Esophagus muscularis mucosa (tissue), 4 donors: Measurements from ENCODE around the gene CEP41. TPM values are rescaled to one million over a fixed set of nuclear protein-coding genes. Genes with fewer than 3 reads are reported as not detected.

Experiments used
- DNase-seq: peaks from one replicate; pipeline ENCODE4 v3.0.0-alpha.2; 2017; ENCODE audit errors: extremely low spot score
- H3K27ac ChIP-seq, 4 donors: fragments of 200-600 bp; sonication (generic); replicated peaks in 1 of 4; 1 replicate in 3 of 4; 2 replicates in 1 of 4; pipeline ENCODE4 v1.5.1; 2016 to 2019; ENCODE audit warnings: mild to moderate bottlenecking in 1 of 4
- H3K27me3 ChIP-seq, 4 donors: fragments of 200-600 bp; sonication (generic); one replicate each; pipeline versions ENCODE4 v1.5.1 to v1.6.0; 2016 to 2019
- H3K36me3 ChIP-seq, 4 donors: fragments of 200-600 bp; sonication (generic); one replicate each; pipeline ENCODE4 v1.5.1; 2016 to 2019
- H3K4me1 ChIP-seq, 4 donors: fragments of 200-600 bp; sonication (generic); one replicate each; pipeline ENCODE4 v1.5.1; 2016 to 2019
- H3K4me3 ChIP-seq, 4 donors: fragments of 200-600 bp; sonication (generic); 1 replicate in 2 of 4; 2 replicates in 2 of 4; pipeline ENCODE4 v1.5.1; 2016 to 2019; ENCODE audit warnings: mild to moderate bottlenecking in 4 of 4, moderate library complexity in 1 of 4
- H3K9me3 ChIP-seq, 4 donors: fragments of 200-600 bp; sonication (generic); 1 replicate in 3 of 4; 2 replicates in 1 of 4; pipeline ENCODE4 v1.5.1; 2016 to 2019
- EP300 ChIP-seq: sonication (generic); formaldehyde crosslinking; IDR thresholded peaks from one replicate; pipeline ENCODE4 v1.6.1; 2017; ENCODE audit warnings: antibody characterized with exemption
- POLR2A ChIP-seq: fragments of 450-650 bp; IDR thresholded peaks from one replicate; pipeline ENCODE4 v1.6.1; 2017; ENCODE audit warnings: antibody characterized with exemption, moderate library complexity, mild to moderate bottlenecking, low read depth
- POLR2AphosphoS5 ChIP-seq, 2 donors: sonication (generic); formaldehyde crosslinking; IDR thresholded peaks; one replicate each; pipeline ENCODE4 v1.6.1; 2017; ENCODE audit warnings: antibody characterized with exemption in 2 of 2
- WGBS: methylation state at CpG from one replicate; pipeline ENCODE4 v1.1.5; 2018; 5-methylcytosine and 5-hydroxymethylcytosine counted together
- intact Hi-C: fragments of 100-400 bp; cut with DNase I; formaldehyde crosslinking; loops from one replicate; pipeline ENCODE4 v1.15.1; 2023
- total RNA-seq, 4 donors: library from RNA; depleted of rRNA; stranded (reverse); fragments of >200 nt; gene quantifications; one replicate each; pipeline versions ENCODE4 v1.1.0 to v1.2.1, GENCODE V29; 2016
- TF ChIP-seq, protein P1 (sequence below), 3 experiments: fragments of 200-600 bp in 2 of 3; fragments of 450-650 bp in 1 of 3; sonication (generic) in 2 of 3; IDR thresholded peaks; one replicate each; pipeline ENCODE4 v1.5.1; 2017 to 2019; ENCODE audit warnings: antibody characterized with exemption in 3 of 3, mild to moderate bottlenecking in 2 of 3, moderate library complexity in 1 of 3

Gene CEP41
- total RNA-seq, 4 donors from 2014 or later: 0.83 to 5.9 (median 2.8) TPM

DNA sequence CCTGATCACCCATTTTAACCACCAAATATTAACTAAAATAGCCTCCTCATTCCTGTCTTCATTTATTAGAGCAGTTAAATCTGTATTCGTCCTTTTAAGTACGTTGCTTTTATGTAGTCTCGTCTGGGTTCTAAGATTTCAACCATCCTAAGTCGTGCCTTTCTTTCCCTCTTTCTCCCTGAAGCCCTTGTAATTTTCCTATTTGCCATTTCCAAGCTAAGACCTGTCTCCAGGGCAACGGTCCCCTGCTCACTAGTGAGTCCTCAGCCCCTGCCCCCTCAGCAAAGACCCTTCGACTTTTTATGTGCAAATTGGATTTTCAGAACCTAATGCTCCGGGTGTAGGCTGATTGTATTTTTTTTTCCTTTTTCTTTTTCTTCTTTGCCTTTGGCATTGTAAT lies 35.0 kb upstream of the CEP41 start:
- H3K27ac ChIP-seq: no peak overlapping the region
- no peaks in the 10 kb centered on the region for H3K36me3 ChIP-seq
- H3K27me3 ChIP-seq: no peaks in the 10 kb centered on the region
- TF ChIP-seq POLR2A (no peak), EP300 (no peak), POLR2AphosphoS5 (IDR thresholded peaks at IDR 0.05) (no peak)
- TF ChIP-seq, protein P1, sequence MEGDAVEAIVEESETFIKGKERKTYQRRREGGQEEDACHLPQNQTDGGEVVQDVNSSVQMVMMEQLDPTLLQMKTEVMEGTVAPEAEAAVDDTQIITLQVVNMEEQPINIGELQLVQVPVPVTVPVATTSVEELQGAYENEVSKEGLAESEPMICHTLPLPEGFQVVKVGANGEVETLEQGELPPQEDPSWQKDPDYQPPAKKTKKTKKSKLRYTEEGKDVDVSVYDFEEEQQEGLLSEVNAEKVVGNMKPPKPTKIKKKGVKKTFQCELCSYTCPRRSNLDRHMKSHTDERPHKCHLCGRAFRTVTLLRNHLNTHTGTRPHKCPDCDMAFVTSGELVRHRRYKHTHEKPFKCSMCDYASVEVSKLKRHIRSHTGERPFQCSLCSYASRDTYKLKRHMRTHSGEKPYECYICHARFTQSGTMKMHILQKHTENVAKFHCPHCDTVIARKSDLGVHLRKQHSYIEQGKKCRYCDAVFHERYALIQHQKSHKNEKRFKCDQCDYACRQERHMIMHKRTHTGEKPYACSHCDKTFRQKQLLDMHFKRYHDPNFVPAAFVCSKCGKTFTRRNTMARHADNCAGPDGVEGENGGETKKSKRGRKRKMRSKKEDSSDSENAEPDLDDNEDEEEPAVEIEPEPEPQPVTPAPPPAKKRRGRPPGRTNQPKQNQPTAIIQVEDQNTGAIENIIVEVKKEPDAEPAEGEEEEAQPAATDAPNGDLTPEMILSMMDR (IDR thresholded peaks at IDR 0.05): no peak
- H3K4me1 ChIP-seq: no peaks in the 10 kb centered on the region
- no peak overlapping the region for H3K4me3 ChIP-seq
- intact Hi-C loops: no loop called here
- peaks cover 0 to 13% (median 4%) of the 10 kb centered on the region in 4 donors for H3K9me3 ChIP-seq
- WGBS: 72% methylated on average over 7 of the region's 7 CpGs
- no peak for DNase-seq

DNA sequence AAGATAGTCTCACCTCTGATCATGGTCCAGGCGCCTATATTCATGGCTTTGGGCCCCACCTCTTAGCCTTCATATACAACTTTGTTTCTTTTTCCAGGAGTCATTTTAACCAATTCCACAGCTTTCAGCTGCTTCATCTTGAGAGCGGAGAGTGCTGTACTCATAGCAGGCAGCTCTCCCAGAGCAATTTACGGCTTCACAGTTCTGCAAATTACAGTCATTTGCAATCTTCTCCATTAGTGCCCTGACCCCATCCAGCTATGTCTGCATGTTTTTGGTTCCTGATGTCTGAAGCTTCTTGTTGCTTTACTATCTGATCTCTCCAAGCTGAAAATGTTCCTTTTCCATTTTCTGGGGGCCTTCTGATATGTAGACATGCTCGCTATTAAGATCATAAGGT lies 33.1 kb upstream of the CEP41 start:
- 93% methylated on average over 4 of the region's 4 CpGs for WGBS

DNA sequence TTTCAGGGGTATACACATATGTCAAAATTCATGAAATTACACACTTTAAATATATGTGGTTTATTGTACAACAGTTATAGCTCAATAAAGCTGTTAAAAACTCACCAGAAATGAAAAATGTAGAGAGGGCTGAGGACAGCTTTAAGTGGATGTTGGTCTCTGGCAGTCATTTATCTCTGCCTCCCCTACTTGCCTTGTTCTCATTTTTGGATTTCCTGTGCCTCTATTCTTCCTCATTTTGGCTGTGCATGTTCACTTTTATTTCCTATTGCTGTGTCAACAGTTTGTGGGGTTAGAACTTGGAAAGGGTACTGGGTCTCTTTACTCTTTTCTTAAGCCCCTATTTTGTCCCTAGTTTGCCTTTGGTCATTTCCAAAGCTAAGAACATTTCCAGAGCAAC lies 32.5 kb upstream of the CEP41 start:
- no peak overlapping the region for H3K4me3 ChIP-seq
- DNase-seq: no peak

More for the DNA sequence above, 33.1 kb upstream of the CEP41 start:
- no peak overlapping the region for H3K4me3 ChIP-seq
- H3K27me3 ChIP-seq: no peaks in the 10 kb centered on the region
- intact Hi-C loops: no loop called here
- peaks cover 0 to 13% (median 4%) of the 10 kb centered on the region in 4 donors for H3K9me3 ChIP-seq
- no peak for DNase-seq
- TF ChIP-seq POLR2A: no peak
- TF ChIP-seq EP300: no peak
- TF ChIP-seq, protein P1 (IDR thresholded peaks at IDR 0.05): no peak
- TF ChIP-seq POLR2AphosphoS5 (IDR thresholded peaks at IDR 0.05): no peak
- H3K36me3 ChIP-seq: no peaks in the 10 kb centered on the region
- H3K27ac ChIP-seq: no peak overlapping the region
- H3K4me1 ChIP-seq: no peaks in the 10 kb centered on the region

DNA sequence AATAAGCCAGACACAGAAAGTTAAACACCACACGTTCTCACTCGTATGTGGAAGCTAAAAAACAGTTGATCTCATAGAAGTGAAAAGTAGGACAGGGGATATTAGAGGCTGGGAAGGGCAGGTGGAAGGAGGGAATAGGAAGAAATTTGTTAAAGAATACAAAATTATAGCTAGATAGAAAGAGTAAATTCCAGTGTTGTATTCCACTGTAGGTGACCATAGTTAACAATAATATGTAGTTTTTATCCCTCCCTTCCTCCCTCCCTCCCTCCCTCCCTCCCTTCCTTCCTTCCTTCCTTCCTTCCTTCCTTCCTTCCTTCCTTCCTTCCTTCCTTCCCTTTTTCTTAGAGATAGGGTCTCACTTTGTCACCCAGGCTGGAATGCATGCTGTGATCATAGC lies 31.2 kb upstream of the CEP41 start:
- Histone ChIP-seq H3K9me3 (no peaks in the 10 kb centered on the region), H3K4me3 (no peak overlapping the region), H3K4me1 (no peaks in the 10 kb centered on the region), H3K27me3 (no peaks in the 10 kb centered on the region), H3K27ac (no peak overlapping the region), H3K36me3 (no peaks in the 10 kb centered on the region)
- TF ChIP-seq POLR2A: no peak
- no peak for TF ChIP-seq EP300
- TF ChIP-seq POLR2AphosphoS5 (IDR thresholded peaks at IDR 0.05): no peak
- TF ChIP-seq, protein P1 (IDR thresholded peaks at IDR 0.05): no peak
- no peak for DNase-seq
- 46% methylated on average over 2 of the region's 2 CpGs for WGBS
- intact Hi-C loops: no loop called here

More for the DNA sequence above, 32.5 kb upstream of the CEP41 start:
- H3K9me3 ChIP-seq: peaks cover 0 to 11% (median 3%) of the 10 kb centered on the region in 4 donors
- no peaks in the 10 kb centered on the region for H3K36me3 ChIP-seq
- no peak for TF ChIP-seq POLR2A
- TF ChIP-seq EP300: no peak
- TF ChIP-seq, protein P1 (IDR thresholded peaks at IDR 0.05): no peak
- no peak for TF ChIP-seq POLR2AphosphoS5 (IDR thresholded peaks at IDR 0.05)
- no peaks in the 10 kb centered on the region for H3K27me3 ChIP-seq
- intact Hi-C loops: no loop called here
- no peaks in the 10 kb centered on the region for H3K4me1 ChIP-seq
- H3K27ac ChIP-seq: no peak overlapping the region

DNA sequence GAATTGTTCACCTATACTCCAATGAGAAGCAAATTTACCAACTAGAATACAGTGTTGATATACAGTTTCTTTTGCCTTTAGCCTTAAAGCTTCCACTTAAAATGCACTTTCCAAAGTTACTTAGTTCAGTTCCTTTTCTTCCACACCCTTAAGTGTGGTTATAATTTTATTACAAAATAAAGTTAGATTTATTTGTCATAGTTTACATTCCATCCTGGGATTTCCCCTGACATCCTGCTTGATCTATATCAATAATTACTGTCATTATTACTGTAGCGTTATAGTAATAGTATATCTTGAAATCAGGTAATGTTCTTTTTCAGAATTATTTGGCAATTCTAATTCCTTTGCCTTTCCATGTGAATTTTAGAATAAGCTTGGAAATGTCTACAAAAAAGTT lies 27.8 kb upstream of the CEP41 start:
- Histone ChIP-seq H3K36me3 (no peaks in the 10 kb centered on the region), H3K4me1 (no peaks in the 10 kb centered on the region), H3K4me3 (no peak overlapping the region), H3K9me3 (peaks cover 0 to 5% (median 0%) of the 10 kb centered on the region in 4 donors), H3K27ac (no peak overlapping the region), H3K27me3 (no peaks in the 10 kb centered on the region)
- TF ChIP-seq POLR2AphosphoS5 (IDR thresholded peaks at IDR 0.05) (no peak), EP300 (no peak)
- intact Hi-C loops: no loop called here
- WGBS: 85% methylated on average over 1 of the region's 1 CpG
- no peak for DNase-seq
